Spinal cord (tissue), 10 donors: ENCODE results near the gene NRG3. TPM values are rescaled to one million over a fixed set of nuclear protein-coding genes. Genes with fewer than 3 reads are reported as not detected.

Experiments
- DNase-seq, 6 donors: peaks; one replicate each; pipeline versions ENCODE4 v3.0.0 to v3.0.0-alpha.2; 2013 to 2015; ENCODE audit warnings: low spot score in 6 of 6, low read depth in 4 of 6
- H3K27ac ChIP-seq: one replicate; pipeline ENCODE4 v1.5.1; 2013; ENCODE audit warnings: low read depth, low read length, control low read depth
- H3K27me3 ChIP-seq: one replicate; pipeline ENCODE4 v1.6.1; 2013; ENCODE audit warnings: low read length; ENCODE audit not compliant: control insufficient read depth, insufficient read depth
- H3K36me3 ChIP-seq: one replicate; pipeline ENCODE4 v1.6.1; 2013; ENCODE audit warnings: low read length; ENCODE audit not compliant: control insufficient read depth, insufficient read depth
- H3K4me1 ChIP-seq: one replicate; pipeline ENCODE4 v1.6.1; 2013; ENCODE audit warnings: low read length; ENCODE audit not compliant: control insufficient read depth, insufficient read depth
- H3K4me3 ChIP-seq: one replicate; pipeline ENCODE4 v1.5.1; 2013; ENCODE audit warnings: low read depth, low read length, control low read depth
- H3K9me3 ChIP-seq: one replicate; pipeline ENCODE4 v1.6.1; 2013; ENCODE audit warnings: low read length; ENCODE audit not compliant: control insufficient read depth, insufficient read depth
- WGBS: methylation state at CpG from one replicate; pipeline ENCODE4 v1.1.5; 2013; ENCODE audit warnings: missing lambda C conversion rate; ENCODE audit not compliant: insufficient coverage; 5-methylcytosine and 5-hydroxymethylcytosine counted together
- polyA plus RNA-seq, 2 donors: library from polyadenylated mRNA; unstranded; fragments of 120-200 nt; gene quantifications; one replicate each; pipeline ENCODE4 v1.2.1, GENCODE V29; 2013; ENCODE audit not compliant: insufficient read length in 2 of 2
- total RNA-seq, 2 donors: library from RNA; depleted of rRNA in 1 of 2; stranded (reverse); fragments of 120-200 nt in 1 of 2; fragments of >200 nt in 1 of 2; gene quantifications; one replicate each; pipeline versions ENCODE4 v1.2.3 to v1.2.4, GENCODE V29; 2013 to 2014
- donor health status: healthy.

The NRG3 gene
- total and polyA plus RNA-seq, 4 donors: 10.2 to 53.9 (median 33.6) TPM

DNA sequence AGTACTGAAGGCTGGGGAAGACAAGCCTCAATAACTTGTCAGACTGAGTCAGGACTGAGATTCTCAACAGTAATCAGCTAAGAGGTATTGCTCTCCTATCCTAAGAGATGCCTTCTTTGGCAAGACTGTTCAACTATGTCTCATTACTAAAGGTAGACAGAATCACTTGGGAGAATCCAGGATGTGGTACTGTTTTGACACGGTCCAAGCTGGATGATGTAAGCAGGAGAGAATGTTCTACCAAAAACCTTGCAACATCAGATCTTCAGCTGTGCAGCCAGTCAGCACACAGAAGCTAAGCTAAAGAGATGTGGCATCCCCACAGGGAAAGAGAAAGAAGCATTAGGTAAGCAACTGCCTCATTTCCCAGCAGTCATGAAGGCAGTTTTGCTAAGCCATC is 391.4 kb downstream of the NRG3 start:
- H3K4me3 ChIP-seq: no peak overlapping the region
- no peak overlapping the region for H3K27ac ChIP-seq
- 100% methylated on average over 1 of the region's 1 CpG for WGBS
- H3K4me1 ChIP-seq: no peaks in the 10 kb centered on the region
- no peak for DNase-seq
- no peaks in the 10 kb centered on the region for H3K36me3 ChIP-seq
- no peaks in the 10 kb centered on the region for H3K27me3 ChIP-seq
- no peaks in the 10 kb centered on the region for H3K9me3 ChIP-seq

GRCh38 chr10:82267014-82267413 is 392.0 kb downstream of the NRG3 start:
- H3K36me3 ChIP-seq: no peaks in the 10 kb centered on the region
- no peak overlapping the region for H3K4me3 ChIP-seq
- H3K4me1 ChIP-seq: no peaks in the 10 kb centered on the region
- H3K9me3 ChIP-seq: no peaks in the 10 kb centered on the region
- no peak for DNase-seq
- WGBS: 88% methylated on average over 2 of the region's 2 CpGs
- no peak overlapping the region for H3K27ac ChIP-seq
- no peaks in the 10 kb centered on the region for H3K27me3 ChIP-seq

- Histone ChIP-seq H3K27ac (no peak overlapping the region), H3K27me3 (no peaks in the 10 kb centered on the region), H3K9me3 (no peaks in the 10 kb centered on the region), H3K4me1 (no peaks in the 10 kb centered on the region), H3K4me3 (no peak overlapping the region), H3K36me3 (no peaks in the 10 kb centered on the region)
- no CpG with 5 or more reads among the region's 2 CpGs for WGBS
- peak in 1 of 6 donors; percentile 74 for DNase-seq
Measured at GRCh38 chr10:82267465-82267864, 392.5 kb downstream of the NRG3 start.

DNA sequence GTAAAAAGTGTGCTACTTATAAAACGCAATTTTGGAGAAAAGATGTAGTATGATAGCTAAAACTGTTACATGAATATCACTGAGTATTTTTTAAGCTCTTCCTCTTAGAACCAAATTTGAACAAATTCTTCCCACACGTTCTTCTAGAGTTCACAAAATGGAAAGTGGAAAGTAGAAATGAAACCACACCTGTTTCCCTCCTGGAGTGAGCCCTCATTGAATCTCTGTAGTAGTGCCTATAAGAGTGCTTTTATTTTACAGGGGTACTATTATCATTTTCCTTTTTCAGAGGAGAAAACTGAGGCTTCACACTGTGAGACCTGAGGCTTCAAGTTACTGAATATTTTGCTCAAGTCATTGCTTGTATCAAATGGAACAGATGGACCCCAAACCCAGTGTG is 393.0 kb downstream of the NRG3 start:
- WGBS: no CpG with 5 or more reads among the region's 2 CpGs

GRCh38 chr10:82277591-82277990 is 402.6 kb downstream of the NRG3 start:
- H3K9me3 ChIP-seq: no peaks in the 10 kb centered on the region
- no peak for DNase-seq
- H3K27me3 ChIP-seq: no peaks in the 10 kb centered on the region
- H3K36me3 ChIP-seq: no peaks in the 10 kb centered on the region
- WGBS: no CpG with 5 or more reads among the region's 1 CpG
- no peak overlapping the region for H3K27ac ChIP-seq
- H3K4me1 ChIP-seq: no peaks in the 10 kb centered on the region
- no peak overlapping the region for H3K4me3 ChIP-seq

More for the DNA sequence above, 393.0 kb downstream of the NRG3 start:
- Histone ChIP-seq H3K27me3 (no peaks in the 10 kb centered on the region), H3K27ac (no peak overlapping the region), H3K4me1 (no peaks in the 10 kb centered on the region), H3K9me3 (no peaks in the 10 kb centered on the region), H3K4me3 (no peak overlapping the region), H3K36me3 (no peaks in the 10 kb centered on the region)
- DNase-seq: no peak

DNA sequence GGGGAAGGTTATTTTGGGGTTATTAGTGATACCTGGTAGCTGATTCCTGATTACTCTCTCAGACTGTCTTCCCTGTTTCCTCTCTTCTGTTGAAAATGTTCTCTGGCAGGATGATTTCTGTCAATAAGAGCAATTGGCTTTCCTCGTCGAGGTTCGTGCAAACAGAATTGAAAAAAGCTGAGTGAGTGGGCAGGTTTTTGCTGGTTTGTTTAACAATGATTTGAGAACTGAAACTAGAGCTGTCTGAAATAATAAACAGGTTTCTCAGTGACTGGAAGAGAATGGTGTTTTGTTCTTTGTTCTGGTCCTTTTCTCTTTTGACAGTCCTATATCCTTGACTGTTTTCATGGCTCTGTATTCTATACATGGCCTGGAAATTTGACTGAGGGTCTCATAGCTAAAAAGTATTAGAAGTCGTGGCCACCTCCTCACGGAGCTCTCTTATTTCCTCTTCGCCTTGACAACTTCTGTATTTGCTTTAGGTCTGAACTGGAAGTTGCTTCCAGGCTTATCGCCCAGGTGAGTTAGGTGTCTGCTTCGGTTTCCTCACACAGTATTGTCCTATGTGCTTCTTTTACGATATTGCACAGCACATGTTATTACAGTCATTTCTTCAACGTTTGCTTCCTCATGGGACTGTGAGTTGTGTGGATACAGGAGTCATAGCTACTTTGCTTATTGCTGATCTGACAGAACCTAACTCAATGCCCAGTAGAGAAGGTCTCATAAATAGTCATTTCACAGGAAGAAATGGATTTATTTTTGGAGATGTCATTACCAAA is 403.6 kb downstream of the NRG3 start:
- Histone ChIP-seq H3K27me3 (no peaks in the 10 kb centered on the region), H3K4me3 (no peak overlapping the region), H3K4me1 (no peaks in the 10 kb centered on the region), H3K9me3 (no peaks in the 10 kb centered on the region), H3K36me3 (no peaks in the 10 kb centered on the region), H3K27ac (no peak overlapping the region)
- WGBS: 93% methylated on average over 4 of the region's 10 CpGs
- DNase-seq: no peak

DNA sequence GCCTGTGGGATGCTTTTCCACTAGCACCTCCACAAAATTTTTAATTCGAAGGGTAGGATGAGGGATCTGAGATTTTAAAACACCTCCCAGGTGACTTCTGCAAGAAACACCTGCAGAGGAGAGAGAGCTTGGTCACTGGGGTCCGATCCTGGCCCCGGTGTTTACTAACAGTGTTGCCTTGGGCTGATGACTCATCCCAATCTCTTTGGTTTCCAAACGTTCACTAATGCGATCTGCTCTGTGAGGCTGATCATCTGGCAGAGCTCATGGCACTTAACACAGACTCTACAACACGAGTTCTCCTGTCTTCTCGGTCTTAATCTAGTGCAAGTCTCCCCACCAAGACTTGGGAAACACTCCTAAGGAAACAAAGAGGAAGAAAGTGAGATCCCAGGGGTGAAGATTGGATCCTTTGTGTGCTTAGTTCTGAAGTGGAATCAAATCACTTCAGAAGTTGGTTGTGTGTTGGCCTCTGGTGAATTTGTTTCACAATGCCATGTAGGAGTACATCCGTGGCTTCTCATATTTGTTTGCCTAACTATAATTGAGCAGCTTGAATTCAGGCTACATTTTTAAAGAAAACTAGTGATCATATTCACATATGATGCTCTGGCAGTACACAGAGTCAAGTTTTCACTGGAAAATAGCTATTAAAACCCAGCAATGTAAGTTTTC is 407.9 kb downstream of the NRG3 start:
- Histone ChIP-seq H3K27ac (no peak overlapping the region), H3K9me3 (no peaks in the 10 kb centered on the region), H3K27me3 (no peaks in the 10 kb centered on the region), H3K4me3 (no peak overlapping the region), H3K36me3 (no peaks in the 10 kb centered on the region), H3K4me1 (no peaks in the 10 kb centered on the region)
- WGBS: 93% methylated on average over 4 of the region's 8 CpGs
- no peak for DNase-seq

- Histone ChIP-seq H3K27ac (no peak overlapping the region), H3K9me3 (no peaks in the 10 kb centered on the region), H3K36me3 (no peaks in the 10 kb centered on the region), H3K4me3 (no peak overlapping the region), H3K4me1 (no peaks in the 10 kb centered on the region), H3K27me3 (no peaks in the 10 kb centered on the region)
- peak in 1 of 6 donors; percentile 25 for DNase-seq
- WGBS: no CpG with 5 or more reads among the region's 2 CpGs
Measured at GRCh38 chr10:82284180-82284579, 409.2 kb downstream of the NRG3 start.

DNA sequence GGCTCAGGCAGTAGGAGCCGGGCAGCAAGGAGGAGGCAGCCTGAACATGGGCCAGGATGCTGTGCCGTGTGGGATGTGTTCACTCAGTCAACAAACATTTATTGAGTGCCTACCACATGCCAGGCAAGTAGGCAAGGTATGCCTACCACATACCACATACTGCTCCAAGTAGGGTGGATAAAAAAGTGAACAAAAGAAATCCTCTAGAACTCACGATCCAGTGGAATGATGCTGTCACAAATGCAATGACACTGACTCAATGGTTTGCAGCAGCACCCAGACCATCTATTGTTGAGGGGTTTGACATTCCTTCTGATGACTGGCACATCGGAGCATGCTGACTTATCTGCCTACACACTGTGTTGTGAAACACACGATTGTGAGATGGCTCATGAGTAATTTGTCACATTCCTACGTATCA is 413.5 kb downstream of the NRG3 start:
- no peak overlapping the region for H3K4me3 ChIP-seq
- H3K27ac ChIP-seq: no peak overlapping the region
- WGBS: 97% methylated on average over 4 of the region's 6 CpGs
- DNase-seq: no peak
- no peaks in the 10 kb centered on the region for H3K4me1 ChIP-seq
- H3K36me3 ChIP-seq: no peaks in the 10 kb centered on the region
- no peaks in the 10 kb centered on the region for H3K9me3 ChIP-seq
- no peaks in the 10 kb centered on the region for H3K27me3 ChIP-seq

DNA sequence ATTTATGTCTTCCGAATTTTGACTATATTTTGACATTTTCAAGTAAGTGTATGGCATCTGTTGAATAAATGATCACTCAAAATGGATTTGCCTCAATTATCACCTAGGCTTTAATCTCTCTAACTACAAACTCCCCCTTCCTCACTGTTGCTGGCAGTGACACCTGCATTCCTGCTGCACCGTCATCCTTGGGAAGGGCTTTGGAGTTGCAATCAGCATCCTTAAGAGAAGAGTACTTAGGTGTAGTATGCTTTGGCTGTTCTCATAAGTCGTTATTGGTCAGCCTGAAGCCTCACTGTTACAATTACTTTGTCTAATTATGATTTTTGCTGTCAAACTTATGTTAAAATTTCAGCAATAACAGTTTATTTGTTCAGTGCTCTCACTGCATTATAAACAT is 415.0 kb downstream of the NRG3 start:
- no peak overlapping the region for H3K27ac ChIP-seq

More for the DNA sequence above, 415.0 kb downstream of the NRG3 start:
- no peaks in the 10 kb centered on the region for H3K4me1 ChIP-seq
- H3K9me3 ChIP-seq: no peaks in the 10 kb centered on the region
- no peaks in the 10 kb centered on the region for H3K27me3 ChIP-seq
- no peaks in the 10 kb centered on the region for H3K36me3 ChIP-seq
- no CpG with 5 or more reads among the region's 3 CpGs for WGBS
- no peak overlapping the region for H3K4me3 ChIP-seq
- no peak for DNase-seq
